Measurements from ENCODE around the gene TMEM43. TPM values are rescaled to one million over a fixed set of nuclear protein-coding genes. Genes with fewer than 3 reads are reported as not detected.
"Not testable (repeated sequence)": the region's sequence is repeated elsewhere in the genome, so short reads cannot be mapped to it uniquely, and the experiment has no call there.

TMEM43 gene, protein sequence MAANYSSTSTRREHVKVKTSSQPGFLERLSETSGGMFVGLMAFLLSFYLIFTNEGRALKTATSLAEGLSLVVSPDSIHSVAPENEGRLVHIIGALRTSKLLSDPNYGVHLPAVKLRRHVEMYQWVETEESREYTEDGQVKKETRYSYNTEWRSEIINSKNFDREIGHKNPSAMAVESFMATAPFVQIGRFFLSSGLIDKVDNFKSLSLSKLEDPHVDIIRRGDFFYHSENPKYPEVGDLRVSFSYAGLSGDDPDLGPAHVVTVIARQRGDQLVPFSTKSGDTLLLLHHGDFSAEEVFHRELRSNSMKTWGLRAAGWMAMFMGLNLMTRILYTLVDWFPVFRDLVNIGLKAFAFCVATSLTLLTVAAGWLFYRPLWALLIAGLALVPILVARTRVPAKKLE
- total RNA-seq, result 10 to 100 TPM; 48.5 to 79.3 TPM
- 10 to 100 TPM; 42.7 to 49.4 TPM for polyA plus RNA-seq (ENCODE audit: insufficient read length in 2 of 2)
- long read RNA-seq, donor 1, transcript TMEM43-201 (12 exons, 3,341 nt), result major isoform, 10 of 10 reads
- long read RNA-seq, donor 1, partial matches to known transcripts, result 0 of 10 reads
- long read RNA-seq, donor 1, other reads (novel, unspliced or antisense), result 0 of 10 reads
- long read RNA-seq, donor 2, partial matches to known transcripts, result 0 of 4 reads
- long read RNA-seq, donor 2, other reads (novel, unspliced or antisense), result 0 of 4 reads
- long read RNA-seq, donor 3, partial matches to known transcripts, result 0 of 4 reads
- long read RNA-seq, donor 3, other reads (novel, unspliced or antisense), result 0 of 4 reads
- long read RNA-seq, donor 4, transcript TMEM43-201 (12 exons, 3,341 nt), result major isoform, 13 of 61 reads
- long read RNA-seq, donor 4, partial matches to known transcripts, result 48 of 61 reads
- long read RNA-seq, donor 4, other reads (novel, unspliced or antisense), result 0 of 61 reads

DNA sequence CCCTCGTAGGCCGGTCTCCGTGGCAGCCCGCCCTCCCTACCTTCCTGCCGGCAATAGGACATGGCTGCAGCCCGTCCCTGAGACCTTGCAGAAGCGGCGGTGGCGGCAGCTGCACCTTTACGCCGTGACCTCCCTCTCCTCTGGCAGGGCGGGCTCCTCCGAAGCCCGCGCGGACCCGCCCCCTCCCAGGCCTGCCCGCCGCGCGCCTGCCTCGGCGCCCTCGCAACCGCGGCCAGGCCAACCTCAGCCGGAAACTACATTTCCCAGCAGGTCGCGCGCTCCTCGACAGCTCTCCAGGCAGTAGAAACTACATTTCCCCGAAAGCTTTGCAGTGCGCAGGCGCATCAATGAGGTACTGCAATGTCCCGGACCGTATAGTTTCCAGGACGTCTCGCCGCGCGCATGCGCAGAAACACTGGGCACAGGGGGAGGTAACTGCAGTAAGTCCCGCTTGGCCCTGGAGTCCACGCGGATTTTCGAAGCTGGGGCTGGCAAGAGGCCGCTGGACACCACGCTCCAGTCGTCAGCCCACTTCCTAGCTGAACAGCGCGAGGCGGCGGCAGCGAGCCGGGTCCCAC, at the start of gene TMEM43, which contains the start of gene CHCHD4:
TMEM43 (plus strand) TSS at position 438 of the 578 bp plus-strand sequence. CDS start 142 bp downstream, outside the sequence.
CHCHD4 (minus strand) TSS at position 256 of the 578 bp plus-strand sequence; CDS start at position 62, 194 bp downstream.
- Histone ChIP-seq H3K27me3 (ENCODE audit: control insufficient read depth, insufficient read depth, low read length) (no peaks in the 10 kb centered on the region), H3K4me1 (ENCODE audit: control insufficient read depth, insufficient read depth, low read length) (peaks cover 22% of the 10 kb centered on the region), H3K4me3 (ENCODE audit: low read depth, low read length) (peak within 1 kb of the TSS; percentile 89), H3K36me3 (ENCODE audit: control insufficient read depth, insufficient read depth, low read length) (peaks cover 22% of the 10 kb centered on the region), H3K9me3 (ENCODE audit: control insufficient read depth, insufficient read depth, low read length) (no peaks in the 10 kb centered on the region), H3K27ac (ENCODE audit: low read depth, low read length) (peak within 1 kb of the TSS; percentile 78)
- peak; percentile 97 to 100 (median 98) for DNase-seq (ENCODE audit: low read depth in 4 of 6, low spot score in 6 of 6)
- under 1% methylated on average over 55 of the region's 55 CpGs for WGBS (ENCODE audit: insufficient coverage)

DNA sequence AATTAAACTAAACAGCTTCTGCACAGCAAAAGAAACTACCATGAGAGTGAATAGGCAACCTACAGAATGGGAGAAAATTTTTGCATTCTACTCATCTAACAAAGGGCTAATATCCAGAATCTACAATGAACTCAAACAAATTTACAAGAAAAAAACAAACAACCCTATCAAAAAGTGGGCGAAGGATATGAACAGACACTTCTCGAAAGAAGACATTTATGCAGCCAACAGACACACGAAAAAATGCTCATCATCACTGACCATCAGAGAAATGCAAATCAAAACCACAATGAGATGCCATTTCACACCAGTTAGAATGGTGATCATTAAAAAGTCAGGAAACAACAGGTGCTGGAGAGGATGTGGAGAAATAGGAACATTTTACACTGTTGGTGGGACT, 49.6 kb upstream of the TMEM43 start:
- H3K27ac ChIP-seq (ENCODE audit: low read depth, low read length); H3K36me3 ChIP-seq (ENCODE audit: control insufficient read depth, insufficient read depth, low read length); H3K9me3 ChIP-seq (ENCODE audit: control insufficient read depth, insufficient read depth, low read length); H3K27me3 ChIP-seq (ENCODE audit: control insufficient read depth, insufficient read depth, low read length); H3K4me3 ChIP-seq (ENCODE audit: low read depth, low read length); DNase-seq (ENCODE audit: low read depth in 4 of 6, low spot score in 6 of 6); H3K4me1 ChIP-seq (ENCODE audit: control insufficient read depth, insufficient read depth, low read length): not testable (repeated sequence)
- no CpG with 5 or more reads among the region's 3 CpGs for whole genome bisulfite sequencing (ENCODE audit: insufficient coverage)

DNA sequence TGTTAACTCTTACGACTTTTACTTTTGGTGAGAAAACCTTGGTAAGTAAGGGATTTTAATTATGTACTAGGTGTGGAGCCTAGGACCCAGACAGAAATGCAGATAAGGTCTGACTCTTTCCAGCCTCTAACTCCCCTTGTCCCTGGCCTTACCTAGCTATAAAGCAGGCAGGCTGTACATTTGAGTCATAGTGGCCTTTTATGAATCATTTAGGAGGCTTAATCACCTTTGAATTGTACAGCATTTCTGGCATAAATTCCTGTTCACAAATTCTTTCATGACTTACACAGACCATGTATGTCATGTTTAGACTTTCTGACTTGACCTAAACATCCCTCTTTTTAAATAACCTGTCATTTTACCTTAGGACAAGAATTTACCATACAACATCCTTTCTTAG, 47.5 kb upstream of the TMEM43 start:
- H3K27me3 ChIP-seq (ENCODE audit: control insufficient read depth, insufficient read depth, low read length), result no peaks in the 10 kb centered on the region
- H3K9me3 ChIP-seq (ENCODE audit: control insufficient read depth, insufficient read depth, low read length), result no peaks in the 10 kb centered on the region
- H3K4me3 ChIP-seq (ENCODE audit: low read depth, low read length), result no peak overlapping the region
- DNase-seq (ENCODE audit: low read depth in 4 of 6, low spot score in 6 of 6), result no peak
- H3K27ac ChIP-seq (ENCODE audit: low read depth, low read length), result no peak overlapping the region
- WGBS (ENCODE audit: insufficient coverage), result no CpG with 5 or more reads among the region's 1 CpG
- no peaks in the 10 kb centered on the region for H3K4me1 ChIP-seq (ENCODE audit: control insufficient read depth, insufficient read depth, low read length)
- H3K36me3 ChIP-seq (ENCODE audit: control insufficient read depth, insufficient read depth, low read length), result no peaks in the 10 kb centered on the region

DNA sequence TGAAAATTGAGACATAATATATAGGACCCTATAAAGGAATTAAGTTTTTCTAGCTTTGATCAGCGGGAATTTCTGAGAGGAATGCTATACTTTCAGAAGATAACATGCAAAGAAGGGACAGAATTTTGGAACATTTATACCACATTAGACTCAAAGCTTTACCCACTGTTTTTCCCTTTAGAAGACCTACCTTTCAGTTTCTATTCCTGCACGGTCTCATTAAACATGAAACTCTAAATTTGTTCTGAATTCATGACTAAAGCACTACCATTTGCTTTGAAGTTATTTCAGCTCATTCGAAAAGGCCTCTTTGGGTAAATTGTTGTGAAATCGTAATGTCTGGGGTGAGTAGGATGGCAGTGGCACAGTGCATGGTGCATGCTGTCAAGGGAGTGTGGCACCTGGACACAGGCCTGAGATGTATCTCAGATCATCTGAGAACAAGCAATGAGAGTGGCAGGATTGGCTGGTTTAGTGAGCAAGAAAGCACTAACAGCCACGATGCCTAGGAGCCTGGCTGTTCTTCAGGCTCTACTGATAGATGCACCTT, 42.7 kb upstream of the TMEM43 start:
- no peak for DNase-seq (ENCODE audit: low read depth in 4 of 6, low spot score in 6 of 6)
- no peaks in the 10 kb centered on the region for H3K27me3 ChIP-seq (ENCODE audit: control insufficient read depth, insufficient read depth, low read length)
- H3K27ac ChIP-seq (ENCODE audit: low read depth, low read length), result no peak overlapping the region
- H3K36me3 ChIP-seq (ENCODE audit: control insufficient read depth, insufficient read depth, low read length), result no peaks in the 10 kb centered on the region
- H3K4me1 ChIP-seq (ENCODE audit: control insufficient read depth, insufficient read depth, low read length), result no peaks in the 10 kb centered on the region
- no peak overlapping the region for H3K4me3 ChIP-seq (ENCODE audit: low read depth, low read length)
- 31% methylated on average over 3 of the region's 5 CpGs for WGBS (ENCODE audit: insufficient coverage)
- H3K9me3 ChIP-seq (ENCODE audit: control insufficient read depth, insufficient read depth, low read length), result no peaks in the 10 kb centered on the region

DNA sequence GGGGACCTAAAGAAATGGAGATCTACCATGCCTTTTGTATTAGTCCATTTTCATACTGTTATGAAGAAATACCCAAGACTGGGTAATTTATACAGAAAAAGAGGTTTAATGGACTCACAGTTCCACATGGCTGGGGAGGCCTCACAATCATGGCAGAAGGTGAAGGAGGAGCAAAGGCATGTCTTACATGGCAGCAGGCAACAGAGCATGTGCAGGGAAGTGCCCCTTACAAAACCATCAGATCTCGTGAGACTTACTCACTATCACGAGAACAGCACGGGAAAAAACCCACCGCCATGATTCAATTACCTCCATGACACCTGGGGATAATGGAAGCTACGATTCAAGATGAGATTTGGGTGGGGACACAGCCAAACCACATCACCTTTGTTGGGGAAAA, 37.4 kb upstream of the TMEM43 start:
- not testable (repeated sequence) for H3K4me1 ChIP-seq (ENCODE audit: control insufficient read depth, insufficient read depth, low read length); H3K27me3 ChIP-seq (ENCODE audit: control insufficient read depth, insufficient read depth, low read length)
- WGBS (ENCODE audit: insufficient coverage), result 100% methylated on average over 1 of the region's 5 CpGs

DNA sequence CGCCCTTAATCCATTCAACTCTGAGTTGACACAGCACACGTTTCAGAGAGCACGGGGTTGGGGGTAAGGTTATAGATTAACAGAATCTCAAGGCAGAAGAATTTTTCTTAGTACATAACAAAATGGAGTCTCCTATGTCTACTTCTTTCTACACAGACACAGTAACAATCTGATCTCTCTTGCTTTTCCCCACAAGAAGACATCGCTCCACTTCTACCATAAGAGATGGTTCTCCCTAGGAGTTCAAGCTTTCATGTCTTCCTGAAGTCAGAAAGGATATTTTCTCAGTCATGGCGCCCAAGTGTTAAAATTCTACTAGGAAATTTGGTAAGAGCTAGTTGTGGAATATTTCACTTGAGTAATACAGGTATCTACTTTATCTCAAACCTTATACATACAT, 32.9 kb upstream of the TMEM43 start:
- not testable (repeated sequence) for H3K4me3 ChIP-seq (ENCODE audit: low read depth, low read length); H3K9me3 ChIP-seq (ENCODE audit: control insufficient read depth, insufficient read depth, low read length); DNase-seq (ENCODE audit: low read depth in 4 of 6, low spot score in 6 of 6); H3K4me1 ChIP-seq (ENCODE audit: control insufficient read depth, insufficient read depth, low read length); H3K36me3 ChIP-seq (ENCODE audit: control insufficient read depth, insufficient read depth, low read length); H3K27ac ChIP-seq (ENCODE audit: low read depth, low read length); H3K27me3 ChIP-seq (ENCODE audit: control insufficient read depth, insufficient read depth, low read length)
- no CpG with 5 or more reads among the region's 5 CpGs for WGBS (ENCODE audit: insufficient coverage)

More for the DNA sequence above, 37.4 kb upstream of the TMEM43 start:
- H3K4me3 ChIP-seq (ENCODE audit: low read depth, low read length); DNase-seq (ENCODE audit: low read depth in 4 of 6, low spot score in 6 of 6); H3K36me3 ChIP-seq (ENCODE audit: control insufficient read depth, insufficient read depth, low read length); H3K27ac ChIP-seq (ENCODE audit: low read depth, low read length); H3K9me3 ChIP-seq (ENCODE audit: control insufficient read depth, insufficient read depth, low read length): not testable (repeated sequence)

DNA sequence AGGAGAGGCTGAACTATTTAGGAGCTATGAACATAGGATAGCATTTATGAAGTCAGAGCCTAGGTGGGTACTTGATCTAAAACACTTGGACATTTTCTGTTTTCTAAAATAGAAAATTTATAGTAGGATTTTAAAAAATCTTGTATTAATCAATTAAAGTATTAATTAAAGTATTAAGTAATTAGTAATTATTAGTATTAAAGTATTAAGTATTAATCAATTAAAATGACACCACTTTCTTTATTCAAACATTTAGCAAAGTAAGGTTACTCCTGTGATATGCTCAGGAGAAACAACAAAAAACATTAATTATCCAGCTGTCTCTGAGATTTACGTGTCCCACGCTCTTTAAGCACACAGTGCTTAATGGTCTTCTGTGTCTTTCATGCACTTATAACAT, 32.4 kb upstream of the TMEM43 start:
- Histone ChIP-seq H3K27me3 (ENCODE audit: control insufficient read depth, insufficient read depth, low read length) (no peaks in the 10 kb centered on the region), H3K36me3 (ENCODE audit: control insufficient read depth, insufficient read depth, low read length) (no peaks in the 10 kb centered on the region), H3K9me3 (ENCODE audit: control insufficient read depth, insufficient read depth, low read length) (peaks cover 3% of the 10 kb centered on the region), H3K4me3 (ENCODE audit: low read depth, low read length) (no peak overlapping the region), H3K4me1 (ENCODE audit: control insufficient read depth, insufficient read depth, low read length) (no peaks in the 10 kb centered on the region), H3K27ac (ENCODE audit: low read depth, low read length) (no peak overlapping the region)
- DNase-seq (ENCODE audit: low read depth in 4 of 6, low spot score in 6 of 6), result no peak
- WGBS (ENCODE audit: insufficient coverage), result no CpG with 5 or more reads among the region's 2 CpGs

DNA sequence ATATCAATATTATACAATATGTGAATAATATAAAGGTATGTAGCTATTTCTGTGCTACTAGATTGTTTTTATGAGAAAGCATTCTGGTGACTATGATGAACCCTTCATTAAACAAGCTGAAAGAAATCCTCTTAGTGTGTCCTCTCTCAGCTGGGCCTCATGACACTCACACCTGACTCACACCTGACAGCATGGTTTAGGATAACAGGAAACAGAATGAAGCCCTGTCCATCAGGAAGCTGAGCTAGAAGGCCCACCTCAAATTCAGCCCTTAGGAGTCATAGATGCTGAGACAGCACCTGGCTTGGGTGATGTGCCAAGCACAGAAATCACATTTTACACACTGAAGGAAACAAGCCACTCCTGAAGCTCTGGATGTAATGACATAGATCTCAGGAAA, 31.0 kb upstream of the TMEM43 start:
- no peaks in the 10 kb centered on the region for H3K36me3 ChIP-seq (ENCODE audit: control insufficient read depth, insufficient read depth, low read length)
- no peaks in the 10 kb centered on the region for H3K9me3 ChIP-seq (ENCODE audit: control insufficient read depth, insufficient read depth, low read length)
- no peak overlapping the region for H3K27ac ChIP-seq (ENCODE audit: low read depth, low read length)
- no peak for DNase-seq (ENCODE audit: low read depth in 4 of 6, low spot score in 6 of 6)
- H3K27me3 ChIP-seq (ENCODE audit: control insufficient read depth, insufficient read depth, low read length), result no peaks in the 10 kb centered on the region
- H3K4me3 ChIP-seq (ENCODE audit: low read depth, low read length), result no peak overlapping the region
- H3K4me1 ChIP-seq (ENCODE audit: control insufficient read depth, insufficient read depth, low read length), result no peaks in the 10 kb centered on the region

DNA sequence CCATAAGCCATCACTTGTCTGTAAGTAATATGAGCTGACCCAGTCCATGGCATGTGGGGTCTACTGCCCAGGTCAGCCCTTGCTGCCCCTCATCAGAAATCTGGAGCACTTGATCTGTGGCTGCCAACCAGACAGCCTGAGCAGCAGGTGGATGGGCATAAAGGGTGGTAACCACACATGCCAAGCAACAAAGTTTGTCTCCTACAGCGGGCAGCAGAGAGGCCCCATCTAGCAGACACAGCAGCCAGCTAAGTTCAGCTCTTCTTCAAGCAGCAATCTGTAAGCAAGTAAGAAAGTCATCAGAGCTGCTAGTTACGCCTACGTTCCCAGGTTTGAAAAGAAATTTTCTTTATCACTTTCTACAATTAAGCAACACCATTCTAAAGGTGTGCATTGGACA, 28.1 kb upstream of the TMEM43 start:
- no peaks in the 10 kb centered on the region for H3K36me3 ChIP-seq (ENCODE audit: control insufficient read depth, insufficient read depth, low read length)
- H3K27me3 ChIP-seq (ENCODE audit: control insufficient read depth, insufficient read depth, low read length), result no peaks in the 10 kb centered on the region
- H3K4me3 ChIP-seq (ENCODE audit: low read depth, low read length), result no peak overlapping the region
- no peaks in the 10 kb centered on the region for H3K4me1 ChIP-seq (ENCODE audit: control insufficient read depth, insufficient read depth, low read length)
- WGBS (ENCODE audit: insufficient coverage), result 100% methylated on average over 1 of the region's 3 CpGs
- no peaks in the 10 kb centered on the region for H3K9me3 ChIP-seq (ENCODE audit: control insufficient read depth, insufficient read depth, low read length)
- DNase-seq (ENCODE audit: low read depth in 4 of 6, low spot score in 6 of 6), result no peak
- H3K27ac ChIP-seq (ENCODE audit: low read depth, low read length), result no peak overlapping the region

All from spinal cord (tissue), 10 donors.